Measurements from ENCODE around the gene AFF3.

DNA sequence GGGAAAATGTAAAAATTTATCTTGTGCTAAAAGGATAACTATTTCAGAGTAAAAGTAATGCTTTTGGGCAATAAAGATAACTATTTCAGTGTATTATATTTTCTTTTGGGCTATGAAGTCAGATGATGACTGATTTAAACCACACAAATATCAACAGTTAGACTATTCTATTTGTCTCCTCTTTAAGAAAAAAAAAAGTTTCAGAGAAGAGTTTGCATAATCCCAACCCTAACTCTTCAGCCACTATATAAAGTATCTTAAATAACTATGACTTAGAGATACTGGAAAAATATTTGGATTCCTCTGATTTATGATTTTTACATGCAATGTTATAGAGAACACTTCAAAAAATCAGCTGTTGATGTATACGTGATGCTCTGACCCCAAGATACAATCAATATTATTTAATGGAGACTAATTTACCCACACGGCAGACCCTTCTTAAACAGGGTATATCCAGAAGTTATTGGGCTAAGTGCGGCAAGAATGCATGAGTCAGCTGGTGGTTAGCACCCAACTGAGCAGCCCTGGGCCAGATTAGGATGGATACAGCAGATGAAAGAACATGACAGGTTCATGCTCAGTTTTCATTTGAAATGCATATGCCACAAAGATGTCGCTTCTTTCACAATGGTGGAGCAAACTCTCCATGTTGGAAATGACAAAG, 279.0 kb downstream of the AFF3 start:
- TF ChIP-seq, protein P1, sequence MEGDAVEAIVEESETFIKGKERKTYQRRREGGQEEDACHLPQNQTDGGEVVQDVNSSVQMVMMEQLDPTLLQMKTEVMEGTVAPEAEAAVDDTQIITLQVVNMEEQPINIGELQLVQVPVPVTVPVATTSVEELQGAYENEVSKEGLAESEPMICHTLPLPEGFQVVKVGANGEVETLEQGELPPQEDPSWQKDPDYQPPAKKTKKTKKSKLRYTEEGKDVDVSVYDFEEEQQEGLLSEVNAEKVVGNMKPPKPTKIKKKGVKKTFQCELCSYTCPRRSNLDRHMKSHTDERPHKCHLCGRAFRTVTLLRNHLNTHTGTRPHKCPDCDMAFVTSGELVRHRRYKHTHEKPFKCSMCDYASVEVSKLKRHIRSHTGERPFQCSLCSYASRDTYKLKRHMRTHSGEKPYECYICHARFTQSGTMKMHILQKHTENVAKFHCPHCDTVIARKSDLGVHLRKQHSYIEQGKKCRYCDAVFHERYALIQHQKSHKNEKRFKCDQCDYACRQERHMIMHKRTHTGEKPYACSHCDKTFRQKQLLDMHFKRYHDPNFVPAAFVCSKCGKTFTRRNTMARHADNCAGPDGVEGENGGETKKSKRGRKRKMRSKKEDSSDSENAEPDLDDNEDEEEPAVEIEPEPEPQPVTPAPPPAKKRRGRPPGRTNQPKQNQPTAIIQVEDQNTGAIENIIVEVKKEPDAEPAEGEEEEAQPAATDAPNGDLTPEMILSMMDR (IDR thresholded peaks at IDR 0.05) = no peak
- TF ChIP-seq POLR2A (IDR thresholded peaks at IDR 0.05) = no peak
